HCT116 (cell line): Measurements from ENCODE around the gene SMARCA2. TPM values are rescaled to one million over a fixed set of nuclear protein-coding genes. Genes with fewer than 3 reads are reported as not detected.

Experiments
- ATAC-seq: fragments of 200-7000 bp; cut with Tn5 transposase; 2 replicates; pipeline ENCODE4 v1.9.1; 2020; ENCODE audit warnings: mild to moderate bottlenecking, moderate library complexity
- BruUV-seq: library from RNA; stranded (reverse); fragments of 400-500 nt; replicated peaks from 2 replicates; lab custom pipeline; 2021; lab: Mats Ljungman, UMichigan
- CTCF ChIA-PET: fragments of 300-600 bp; sonication (Branson Sonifier 250); formaldehyde crosslinking; loops from one replicate; lab custom pipeline; 2021; ENCODE audit warnings: antibody characterized with exemption; lab: Charles Lee
- POLR2A ChIA-PET: fragments of 300-600, 350-600 bp; sonication (Branson Sonifier 250); formaldehyde crosslinking; loops from one replicate; lab custom pipeline; 2021; ENCODE audit warnings: antibody characterized with exemption; lab: Charles Lee
- RAD21 ChIA-PET, 2 experiments: fragments of 300-600 bp; sonication (Branson Sonifier 250); formaldehyde crosslinking; loops; one replicate each; lab custom pipeline; 2023; ENCODE audit warnings: low total read pairs in 2 of 2; ENCODE audit not compliant: uncharacterized antibody in 2 of 2, unreplicated experiment in 2 of 2, low non-redundant PET in 1 of 2; lab: Charles Lee
- DNase-seq: peaks from one replicate; pipeline ENCODE4 v3.0.0-alpha.2; 2010; ENCODE audit warnings: low read depth, low spot score
- H2AFZ ChIP-seq: fragments of 200-600 bp; shearing (Covaris generic), sonication (generic); 2 replicates; pipeline ENCODE4 v1.6.1; 2017; ENCODE audit warnings: low read depth, mixed run types, mixed read lengths, antibody characterized with exemption, low read length; ENCODE audit not compliant: poor library complexity, severe bottlenecking
- H3K27ac ChIP-seq: 2 replicates; pipeline ENCODE4 v1.5.1; 2012; ENCODE audit warnings: low read depth, low read length
- H3K27me3 ChIP-seq: fragments of 200-600 bp; sonication (generic); 2 replicates; pipeline ENCODE4 v1.6.1; 2016; ENCODE audit warnings: mixed run types, low read length, mixed read lengths; ENCODE audit not compliant: insufficient read depth
- H3K36me3 ChIP-seq, 2 experiments: fragments of 200-500 bp in 1 of 2; fragments of 200-600 bp in 1 of 2; sonication (Bioruptor generic) in 1 of 2; sonication (generic) in 1 of 2; 2 replicates each; pipeline versions ENCODE4 v1.5.1 to v1.6.1; 2014 to 2016; ENCODE audit warnings: low read length in 2 of 2, inconsistent platforms in 1 of 2, mixed read lengths in 1 of 2, mixed run types in 1 of 2; ENCODE audit not compliant: insufficient read depth in 2 of 2, control insufficient read depth in 1 of 2
- H3K4me1 ChIP-seq, 2 experiments: fragments of 200-600 bp in 1 of 2; sonication (generic) in 1 of 2; 2 replicates each; pipeline versions ENCODE4 v1.5.1 to v1.6.1; 2012 to 2017; ENCODE audit warnings: low read length in 2 of 2, inconsistent platforms in 1 of 2, mild to moderate bottlenecking in 1 of 2, mixed read lengths in 1 of 2, mixed run types in 1 of 2, moderate library complexity in 1 of 2; ENCODE audit not compliant: insufficient read depth in 2 of 2, control insufficient read depth in 1 of 2
- H3K4me2 ChIP-seq: fragments of 200-600 bp; sonication (generic); 2 replicates; pipeline ENCODE4 v1.6.1; 2017; ENCODE audit warnings: mixed run types, low read length, mixed read lengths
- H3K4me3 ChIP-seq, 2 experiments: fragments of 200-600 bp in 1 of 2; sonication (generic) in 1 of 2; replicated peaks in 1 of 2; 2 replicates each; pipeline ENCODE4 v1.5.1; 2011 to 2016; ENCODE audit warnings: low read length in 2 of 2, control low read depth in 1 of 2, low read depth in 1 of 2, mild to moderate bottlenecking in 1 of 2, mixed read lengths in 1 of 2, mixed run types in 1 of 2
- H3K79me2 ChIP-seq: fragments of 200-600 bp; sonication (generic); 2 replicates; pipeline ENCODE4 v1.6.1; 2017; ENCODE audit warnings: mild to moderate bottlenecking, mixed run types, low read length, moderate library complexity, mixed read lengths; ENCODE audit not compliant: insufficient read depth
- H3K9ac ChIP-seq: fragments of 200-600 bp; sonication (generic); 2 replicates; pipeline ENCODE4 v1.6.1; 2016; ENCODE audit warnings: low read length, mixed read lengths
- H3K9me2 ChIP-seq: fragments of 200-600 bp; sonication (generic), shearing (Covaris generic); 2 replicates; pipeline ENCODE4 v1.6.1; 2017; ENCODE audit warnings: mixed run types, mild to moderate bottlenecking, moderate library complexity; ENCODE audit not compliant: insufficient read depth
- H3K9me3 ChIP-seq, 2 experiments: fragments of 200-500 bp in 1 of 2; fragments of 200-600 bp in 1 of 2; sonication (Bioruptor generic) in 1 of 2; sonication (generic) in 1 of 2; 2 replicates each; pipeline ENCODE4 v1.6.1; 2014 to 2017; ENCODE audit warnings: low read length in 2 of 2, mixed read lengths in 2 of 2, inconsistent platforms in 1 of 2, low read depth in 1 of 2, mild to moderate bottlenecking in 1 of 2, mixed run types in 1 of 2, moderate library complexity in 1 of 2; ENCODE audit not compliant: control insufficient read depth in 1 of 2, insufficient read depth in 1 of 2
- H4K20me1 ChIP-seq: fragments of 200-600 bp; sonication (generic), shearing (Covaris generic); 2 replicates; pipeline ENCODE4 v1.6.1; 2017; ENCODE audit warnings: mixed run types, mild to moderate bottlenecking, moderate library complexity; ENCODE audit not compliant: insufficient read depth
- CBX3 ChIP-seq: IDR thresholded peaks from 2 replicates; pipeline ENCODE4 v1.6.1; 2012; ENCODE audit warnings: low read depth
- CEBPB ChIP-seq: IDR thresholded peaks from 2 replicates; pipeline ENCODE4 v1.6.1; 2012; ENCODE audit warnings: low read depth
- EGR1 ChIP-seq: IDR thresholded peaks from 2 replicates; pipeline ENCODE4 v1.6.1; 2012; ENCODE audit warnings: low read depth
- ELF1 ChIP-seq: IDR thresholded peaks from 2 replicates; pipeline ENCODE4 v1.6.1; 2012; ENCODE audit warnings: low read depth, borderline replicate concordance
- EZH2phosphoT487 ChIP-seq: fragments of 200-600 bp; IDR thresholded peaks from 2 replicates; pipeline ENCODE4 v1.6.1; 2018; ENCODE audit warnings: antibody characterized with exemption, borderline replicate concordance
- FOSL1 ChIP-seq: IDR thresholded peaks from 2 replicates; pipeline ENCODE4 v1.6.1; 2012; ENCODE audit warnings: low read depth
- JUND ChIP-seq: IDR thresholded peaks from 2 replicates; pipeline ENCODE4 v1.6.1; 2012
- POLR2A ChIP-seq: IDR thresholded peaks from 2 replicates; pipeline ENCODE4 v1.7.0; 2011; ENCODE audit warnings: borderline replicate concordance; ENCODE audit not compliant: insufficient read depth, insufficient read length; ENCODE audit errors: extremely low read depth
- POLR2AphosphoS5 ChIP-seq: IDR thresholded peaks from 2 replicates; pipeline ENCODE4 v1.6.1; 2011; ENCODE audit warnings: mild to moderate bottlenecking, low read depth, low read length, moderate library complexity
- RAD21 ChIP-seq: IDR thresholded peaks from 2 replicates; pipeline ENCODE4 v1.6.1; 2012; ENCODE audit warnings: low read depth, mild to moderate bottlenecking
- SP1 ChIP-seq: IDR thresholded peaks from 2 replicates; pipeline ENCODE4 v1.6.1; 2012; ENCODE audit warnings: low read depth
- TCF7L2 ChIP-seq: IDR thresholded peaks from 2 replicates; pipeline ENCODE4 v1.7.0; 2011; ENCODE audit warnings: borderline replicate concordance, inconsistent platforms; ENCODE audit not compliant: insufficient read depth, insufficient read length; ENCODE audit errors: extremely low read depth
- YY1 ChIP-seq: IDR thresholded peaks from 2 replicates; pipeline ENCODE4 v1.6.1; 2011; ENCODE audit warnings: low read length, low read depth, moderate library complexity, mild to moderate bottlenecking; ENCODE audit not compliant: insufficient replicate concordance; ENCODE audit errors: extremely low read depth
- ZFX ChIP-seq: fragments of 450-650 bp; IDR thresholded peaks from 2 replicates; pipeline ENCODE4 v1.6.1; 2017
- intact Hi-C: fragments of 100-400 bp; cut with micrococcal nuclease; formaldehyde crosslinking; loops from 2 replicates; pipeline ENCODE4 v1.10.0; 2022
- total RNA-seq: library from RNA; stranded (reverse); gene quantifications from one replicate; pipeline ENCODE4 v1.2.1, GENCODE V29; 2021; ENCODE audit not compliant: unreplicated experiment
- TF ChIP-seq, protein P1 (sequence below): IDR thresholded peaks from 2 replicates; pipeline ENCODE4 v1.6.1; 2012; ENCODE audit warnings: low read depth
- TF ChIP-seq, protein P2 (sequence below): IDR thresholded peaks from 2 replicates; pipeline ENCODE4 v1.6.1; 2012
- TF ChIP-seq, protein P3 (sequence below), 3 experiments: fragments of 200-600 bp in 1 of 3; sonication (generic) in 1 of 3; IDR thresholded peaks in 2 of 3; conservative IDR thresholded peaks in 1 of 3; 2 replicates each; pipeline ENCODE4 v1.5.1; 2012 to 2017; ENCODE audit warnings: low read depth in 2 of 3, low read length in 2 of 3, antibody characterized with exemption in 1 of 3, borderline replicate concordance in 1 of 3, control low read depth in 1 of 3, mild to moderate bottlenecking in 1 of 3, mixed read lengths in 1 of 3, mixed run types in 1 of 3, moderate library complexity in 1 of 3; ENCODE audit not compliant: insufficient read depth in 1 of 3
- TF ChIP-seq, protein P4 (sequence below): IDR thresholded peaks from 2 replicates; pipeline ENCODE4 v1.6.1; 2012
- TF ChIP-seq, protein P5 (sequence below): IDR thresholded peaks from 2 replicates; pipeline ENCODE4 v1.6.1; 2011; ENCODE audit warnings: mild to moderate bottlenecking, low read length, moderate library complexity; ENCODE audit not compliant: insufficient replicate concordance; ENCODE audit errors: extremely low read depth

The SMARCA2 gene
- total RNA-seq, 1 experiment from 2014 or later: 14.7 TPM

DNA sequence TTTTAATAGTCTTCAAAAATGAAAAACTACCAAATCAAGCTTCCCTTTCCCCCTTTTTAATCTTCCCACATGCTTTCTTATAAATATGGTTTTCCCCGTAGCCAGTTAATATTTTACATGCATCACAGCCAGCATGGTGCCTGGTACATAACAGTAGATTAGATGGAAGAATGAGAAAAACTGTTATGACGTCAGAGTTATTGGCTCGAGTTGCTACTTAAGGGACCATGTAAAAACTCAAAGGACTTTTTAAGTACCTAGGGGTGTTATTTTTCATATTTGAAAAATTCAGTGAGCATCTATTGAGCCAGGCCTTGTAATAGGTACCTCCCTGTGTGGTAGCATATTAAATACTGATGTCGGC is 176.4 kb downstream of the SMARCA2 start:
- DNase-seq: no peak
- no peaks in the 10 kb centered on the region for H3K9me2 ChIP-seq
- no peak overlapping the region for H3K27ac ChIP-seq
- H3K4me3 ChIP-seq: no peak overlapping the region
- ChIA-PET RAD21 (no interaction called here), CTCF (no interaction called here), POLR2A (no interaction called here)
- no peaks in the 10 kb centered on the region for H3K79me2 ChIP-seq
- H3K9ac ChIP-seq: no peak overlapping the region
- no peak overlapping the region for H3K4me2 ChIP-seq
- H3K9me3 ChIP-seq: no peaks in the 10 kb centered on the region
- no peaks in the 10 kb centered on the region for H3K4me1 ChIP-seq
- no peaks in the 10 kb centered on the region for H3K27me3 ChIP-seq
- no peaks in the 10 kb centered on the region for H3K36me3 ChIP-seq
- intact Hi-C loops: no loop called here
- ATAC-seq: no peak
- no TSS peak for BruUV-seq
- TF ChIP-seq, protein P1, sequence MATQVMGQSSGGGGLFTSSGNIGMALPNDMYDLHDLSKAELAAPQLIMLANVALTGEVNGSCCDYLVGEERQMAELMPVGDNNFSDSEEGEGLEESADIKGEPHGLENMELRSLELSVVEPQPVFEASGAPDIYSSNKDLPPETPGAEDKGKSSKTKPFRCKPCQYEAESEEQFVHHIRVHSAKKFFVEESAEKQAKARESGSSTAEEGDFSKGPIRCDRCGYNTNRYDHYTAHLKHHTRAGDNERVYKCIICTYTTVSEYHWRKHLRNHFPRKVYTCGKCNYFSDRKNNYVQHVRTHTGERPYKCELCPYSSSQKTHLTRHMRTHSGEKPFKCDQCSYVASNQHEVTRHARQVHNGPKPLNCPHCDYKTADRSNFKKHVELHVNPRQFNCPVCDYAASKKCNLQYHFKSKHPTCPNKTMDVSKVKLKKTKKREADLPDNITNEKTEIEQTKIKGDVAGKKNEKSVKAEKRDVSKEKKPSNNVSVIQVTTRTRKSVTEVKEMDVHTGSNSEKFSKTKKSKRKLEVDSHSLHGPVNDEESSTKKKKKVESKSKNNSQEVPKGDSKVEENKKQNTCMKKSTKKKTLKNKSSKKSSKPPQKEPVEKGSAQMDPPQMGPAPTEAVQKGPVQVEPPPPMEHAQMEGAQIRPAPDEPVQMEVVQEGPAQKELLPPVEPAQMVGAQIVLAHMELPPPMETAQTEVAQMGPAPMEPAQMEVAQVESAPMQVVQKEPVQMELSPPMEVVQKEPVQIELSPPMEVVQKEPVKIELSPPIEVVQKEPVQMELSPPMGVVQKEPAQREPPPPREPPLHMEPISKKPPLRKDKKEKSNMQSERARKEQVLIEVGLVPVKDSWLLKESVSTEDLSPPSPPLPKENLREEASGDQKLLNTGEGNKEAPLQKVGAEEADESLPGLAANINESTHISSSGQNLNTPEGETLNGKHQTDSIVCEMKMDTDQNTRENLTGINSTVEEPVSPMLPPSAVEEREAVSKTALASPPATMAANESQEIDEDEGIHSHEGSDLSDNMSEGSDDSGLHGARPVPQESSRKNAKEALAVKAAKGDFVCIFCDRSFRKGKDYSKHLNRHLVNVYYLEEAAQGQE: no peak
- TF ChIP-seq TCF7L2: no peak
- TF ChIP-seq POLR2A: no peak
- TF ChIP-seq, protein P2, sequence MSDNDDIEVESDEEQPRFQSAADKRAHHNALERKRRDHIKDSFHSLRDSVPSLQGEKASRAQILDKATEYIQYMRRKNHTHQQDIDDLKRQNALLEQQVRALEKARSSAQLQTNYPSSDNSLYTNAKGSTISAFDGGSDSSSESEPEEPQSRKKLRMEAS: no peak
- TF ChIP-seq YY1: no peak
- no peak for TF ChIP-seq CBX3
- no peak for TF ChIP-seq FOSL1
- TF ChIP-seq CEBPB: no peak
- no peak for TF ChIP-seq JUND
- no peak for TF ChIP-seq POLR2AphosphoS5
- TF ChIP-seq, protein P3, sequence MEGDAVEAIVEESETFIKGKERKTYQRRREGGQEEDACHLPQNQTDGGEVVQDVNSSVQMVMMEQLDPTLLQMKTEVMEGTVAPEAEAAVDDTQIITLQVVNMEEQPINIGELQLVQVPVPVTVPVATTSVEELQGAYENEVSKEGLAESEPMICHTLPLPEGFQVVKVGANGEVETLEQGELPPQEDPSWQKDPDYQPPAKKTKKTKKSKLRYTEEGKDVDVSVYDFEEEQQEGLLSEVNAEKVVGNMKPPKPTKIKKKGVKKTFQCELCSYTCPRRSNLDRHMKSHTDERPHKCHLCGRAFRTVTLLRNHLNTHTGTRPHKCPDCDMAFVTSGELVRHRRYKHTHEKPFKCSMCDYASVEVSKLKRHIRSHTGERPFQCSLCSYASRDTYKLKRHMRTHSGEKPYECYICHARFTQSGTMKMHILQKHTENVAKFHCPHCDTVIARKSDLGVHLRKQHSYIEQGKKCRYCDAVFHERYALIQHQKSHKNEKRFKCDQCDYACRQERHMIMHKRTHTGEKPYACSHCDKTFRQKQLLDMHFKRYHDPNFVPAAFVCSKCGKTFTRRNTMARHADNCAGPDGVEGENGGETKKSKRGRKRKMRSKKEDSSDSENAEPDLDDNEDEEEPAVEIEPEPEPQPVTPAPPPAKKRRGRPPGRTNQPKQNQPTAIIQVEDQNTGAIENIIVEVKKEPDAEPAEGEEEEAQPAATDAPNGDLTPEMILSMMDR (IDR thresholded peaks at IDR 0.05 in 2 of 3, conservative IDR thresholded peaks at IDR 0.05 in 1 of 3; ENCODE audit: borderline replicate concordance in 1 of 3, insufficient read depth in 1 of 3, low read depth in 2 of 3, low read length in 2 of 3): no peak
- TF ChIP-seq EGR1: no peak
- TF ChIP-seq, protein P4, sequence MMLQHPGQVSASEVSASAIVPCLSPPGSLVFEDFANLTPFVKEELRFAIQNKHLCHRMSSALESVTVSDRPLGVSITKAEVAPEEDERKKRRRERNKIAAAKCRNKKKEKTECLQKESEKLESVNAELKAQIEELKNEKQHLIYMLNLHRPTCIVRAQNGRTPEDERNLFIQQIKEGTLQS: no peak
- no peak for TF ChIP-seq ZFX
- no peak for TF ChIP-seq SP1
- no peak for TF ChIP-seq RAD21
- TF ChIP-seq, protein P5, sequence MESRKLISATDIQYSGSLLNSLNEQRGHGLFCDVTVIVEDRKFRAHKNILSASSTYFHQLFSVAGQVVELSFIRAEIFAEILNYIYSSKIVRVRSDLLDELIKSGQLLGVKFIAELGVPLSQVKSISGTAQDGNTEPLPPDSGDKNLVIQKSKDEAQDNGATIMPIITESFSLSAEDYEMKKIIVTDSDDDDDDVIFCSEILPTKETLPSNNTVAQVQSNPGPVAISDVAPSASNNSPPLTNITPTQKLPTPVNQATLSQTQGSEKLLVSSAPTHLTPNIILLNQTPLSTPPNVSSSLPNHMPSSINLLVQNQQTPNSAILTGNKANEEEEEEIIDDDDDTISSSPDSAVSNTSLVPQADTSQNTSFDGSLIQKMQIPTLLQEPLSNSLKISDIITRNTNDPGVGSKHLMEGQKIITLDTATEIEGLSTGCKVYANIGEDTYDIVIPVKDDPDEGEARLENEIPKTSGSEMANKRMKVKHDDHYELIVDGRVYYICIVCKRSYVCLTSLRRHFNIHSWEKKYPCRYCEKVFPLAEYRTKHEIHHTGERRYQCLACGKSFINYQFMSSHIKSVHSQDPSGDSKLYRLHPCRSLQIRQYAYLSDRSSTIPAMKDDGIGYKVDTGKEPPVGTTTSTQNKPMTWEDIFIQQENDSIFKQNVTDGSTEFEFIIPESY: no peak
- TF ChIP-seq EZH2phosphoT487: no peak
- no peak for TF ChIP-seq ELF1
- H2AFZ ChIP-seq: no peak overlapping the region
- no peaks in the 10 kb centered on the region for H4K20me1 ChIP-seq
